Measurements from ENCODE around the gene SAMD11.
"Not testable (repeated sequence)": the region's sequence is repeated elsewhere in the genome, so short reads cannot be mapped to it uniquely, and the experiment has no call there.

The SAMD11 gene

GRCh38 chr1:975896-976683 lies 52.4 kb downstream of the SAMD11 start:
- no peak overlapping the region for H2AFZ ChIP-seq (ENCODE audit: low read depth, low read length)
- H3K9me3 ChIP-seq (ENCODE audit: low read length), result peaks cover 4% of the 10 kb centered on the region
- no peaks in the 10 kb centered on the region for H3K36me3 ChIP-seq (ENCODE audit: insufficient read depth, low read length)
- peaks cover 44% of the 10 kb centered on the region for H3K27me3 ChIP-seq (ENCODE audit: insufficient read depth, low read length)
- H3K4me1 ChIP-seq (ENCODE audit: insufficient read depth, low read length), result peaks cover 10% of the 10 kb centered on the region
- H3K4me3 ChIP-seq (ENCODE audit: low read length), result no peak overlapping the region

DNA sequence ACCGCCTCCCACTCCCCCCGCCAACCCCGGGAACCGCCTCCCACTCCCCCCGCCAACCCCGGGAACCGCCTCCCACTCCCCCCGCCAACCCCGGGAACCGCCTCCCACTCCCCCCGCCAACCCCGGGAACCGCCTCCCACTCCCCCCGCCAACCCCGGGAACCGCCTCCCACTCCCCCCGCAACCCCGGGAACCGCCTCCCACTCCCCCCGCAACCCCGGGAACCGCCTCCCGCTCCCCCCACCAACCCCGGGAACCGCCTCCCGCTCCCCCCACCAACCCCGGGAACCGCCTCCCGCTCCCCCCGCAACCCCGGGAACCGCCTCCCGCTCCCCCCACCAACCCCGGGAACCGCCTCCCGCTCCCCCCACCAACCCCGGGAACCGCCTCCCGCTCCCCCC lies 53.1 kb downstream of the SAMD11 start:
- H3K9me3 ChIP-seq (ENCODE audit: low read length); H2AFZ ChIP-seq (ENCODE audit: low read depth, low read length); H3K4me1 ChIP-seq (ENCODE audit: insufficient read depth, low read length); H3K4me3 ChIP-seq (ENCODE audit: low read length); H3K36me3 ChIP-seq (ENCODE audit: insufficient read depth, low read length): not testable (repeated sequence)
- H3K27me3 ChIP-seq (ENCODE audit: insufficient read depth, low read length), result peaks cover 43% of the 10 kb centered on the region

- H3K36me3 ChIP-seq (ENCODE audit: insufficient read depth, low read length), result no peaks in the 10 kb centered on the region
- H3K27me3 ChIP-seq (ENCODE audit: insufficient read depth, low read length), result peaks cover 40% of the 10 kb centered on the region
Observed at GRCh38 chr1:978069-978834, 54.5 kb downstream of the SAMD11 start.

DNA sequence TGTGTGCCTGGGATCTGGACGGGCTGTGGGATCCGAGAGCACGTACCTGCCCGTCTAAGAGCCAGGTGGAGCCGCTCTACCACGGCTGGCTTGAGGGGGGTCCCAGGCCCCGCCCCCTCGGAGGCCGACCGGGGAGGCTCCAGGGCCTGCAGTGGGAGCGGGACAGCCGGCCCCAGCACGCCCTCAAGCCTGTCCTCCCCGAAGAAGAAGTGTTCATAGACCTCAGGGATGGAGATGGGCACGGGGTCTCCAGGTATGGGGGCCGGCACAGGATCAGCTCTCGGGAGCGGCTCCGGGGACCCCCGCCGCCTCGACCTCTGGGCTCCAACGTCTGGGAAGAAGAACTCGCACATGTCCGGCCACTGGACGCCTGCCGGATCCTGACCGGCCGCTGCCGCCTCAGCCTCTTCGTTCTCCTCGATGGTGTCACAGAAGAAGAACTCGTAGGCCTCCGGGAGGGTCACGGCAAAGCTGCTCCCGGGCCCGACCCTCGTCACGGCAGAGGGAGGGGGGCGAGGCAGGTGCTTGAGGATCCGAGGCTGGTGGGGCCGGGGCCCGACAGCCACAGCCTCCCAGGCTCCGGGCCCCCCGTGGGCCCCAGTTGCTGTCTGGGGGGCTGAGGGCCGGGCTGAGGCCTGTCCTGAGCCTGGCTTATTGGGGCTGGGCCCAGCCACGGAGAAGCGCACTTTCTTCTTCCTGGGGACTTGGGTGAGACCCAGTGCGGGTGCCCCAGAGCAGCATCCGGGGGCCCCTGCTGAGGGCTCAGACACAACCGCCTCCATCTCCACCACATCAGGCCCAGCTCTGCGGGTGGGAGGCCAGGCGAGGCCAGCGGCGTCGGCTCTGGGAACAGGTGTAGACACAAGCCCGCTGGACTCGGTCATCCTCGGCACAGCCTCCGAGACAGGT lies 55.4 kb downstream of the SAMD11 start:
- peaks cover 33% of the 10 kb centered on the region for H3K27me3 ChIP-seq (ENCODE audit: insufficient read depth, low read length)
- H3K4me3 ChIP-seq (ENCODE audit: low read length), result no peak overlapping the region
- H3K4me1 ChIP-seq (ENCODE audit: insufficient read depth, low read length), result peaks cover 4% of the 10 kb centered on the region
- H3K36me3 ChIP-seq (ENCODE audit: insufficient read depth, low read length), result no peaks in the 10 kb centered on the region
- no peak overlapping the region for H2AFZ ChIP-seq (ENCODE audit: low read depth, low read length)
- H3K9me3 ChIP-seq (ENCODE audit: low read length), result peaks cover 4% of the 10 kb centered on the region

More at GRCh38 chr1:978069-978834, 54.5 kb downstream of the SAMD11 start:
- no peak overlapping the region for H2AFZ ChIP-seq (ENCODE audit: low read depth, low read length)
- peaks cover 4% of the 10 kb centered on the region for H3K9me3 ChIP-seq (ENCODE audit: low read length)
- H3K4me3 ChIP-seq (ENCODE audit: low read length), result no peak overlapping the region
- peaks cover 10% of the 10 kb centered on the region for H3K4me1 ChIP-seq (ENCODE audit: insufficient read depth, low read length)

- Histone ChIP-seq H3K4me3 (ENCODE audit: low read length) (no peak overlapping the region), H3K36me3 (ENCODE audit: insufficient read depth, low read length) (no peaks in the 10 kb centered on the region), H2AFZ (ENCODE audit: low read depth, low read length) (no peak overlapping the region), H3K27me3 (ENCODE audit: insufficient read depth, low read length) (peaks cover 27% of the 10 kb centered on the region), H3K9me3 (ENCODE audit: low read length) (peaks cover 4% of the 10 kb centered on the region), H3K4me1 (ENCODE audit: insufficient read depth, low read length) (peaks cover 4% of the 10 kb centered on the region)
Observed at GRCh38 chr1:979744-980072, 56.0 kb downstream of the SAMD11 start.

DNA sequence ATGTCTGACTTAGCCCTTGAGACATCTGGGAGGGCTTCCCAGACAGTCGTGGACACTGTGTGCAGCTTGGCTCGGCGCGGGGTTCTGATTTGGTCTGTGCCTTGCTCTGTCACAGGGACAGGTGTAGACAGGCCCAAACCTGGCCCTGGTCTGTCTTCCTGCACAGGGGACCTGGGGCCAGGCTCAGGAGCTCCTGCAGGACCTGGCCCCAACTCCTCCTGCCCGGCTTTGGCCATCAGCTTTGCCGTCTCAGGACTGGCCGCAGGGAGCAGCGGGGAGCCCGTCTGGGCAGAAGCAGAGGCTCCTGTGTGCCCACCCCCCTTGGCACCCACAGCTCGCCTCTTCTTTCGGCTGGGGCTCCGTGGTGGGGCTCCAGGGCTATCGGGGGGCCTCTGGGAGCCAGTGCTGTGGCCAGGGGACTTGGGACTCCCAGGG lies 56.4 kb downstream of the SAMD11 start:
- H3K27me3 ChIP-seq (ENCODE audit: insufficient read depth, low read length), result peaks cover 23% of the 10 kb centered on the region
- peaks cover 4% of the 10 kb centered on the region for H3K9me3 ChIP-seq (ENCODE audit: low read length)

GRCh38 chr1:980602-981395 lies 57.1 kb downstream of the SAMD11 start:
- Histone ChIP-seq H3K4me1 (ENCODE audit: insufficient read depth, low read length) (peaks cover 3% of the 10 kb centered on the region), H3K36me3 (ENCODE audit: insufficient read depth, low read length) (no peaks in the 10 kb centered on the region), H3K9me3 (ENCODE audit: low read length) (peaks cover 4% of the 10 kb centered on the region), H3K27me3 (ENCODE audit: insufficient read depth, low read length) (peaks cover 19% of the 10 kb centered on the region), H2AFZ (ENCODE audit: low read depth, low read length) (no peak overlapping the region), H3K4me3 (ENCODE audit: low read length) (no peak overlapping the region)

More for the DNA sequence above, 56.4 kb downstream of the SAMD11 start:
- Histone ChIP-seq H3K4me1 (ENCODE audit: insufficient read depth, low read length) (peaks cover 4% of the 10 kb centered on the region), H3K4me3 (ENCODE audit: low read length) (no peak overlapping the region), H3K36me3 (ENCODE audit: insufficient read depth, low read length) (no peaks in the 10 kb centered on the region), H2AFZ (ENCODE audit: low read depth, low read length) (no peak overlapping the region)

GRCh38 chr1:981491-981954 lies 57.8 kb downstream of the SAMD11 start:
- Histone ChIP-seq H3K27me3 (ENCODE audit: insufficient read depth, low read length) (peaks cover 20% of the 10 kb centered on the region), H2AFZ (ENCODE audit: low read depth, low read length) (no peak overlapping the region), H3K36me3 (ENCODE audit: insufficient read depth, low read length) (no peaks in the 10 kb centered on the region), H3K4me3 (ENCODE audit: low read length) (no peak overlapping the region), H3K9me3 (ENCODE audit: low read length) (peaks cover 4% of the 10 kb centered on the region), H3K4me1 (ENCODE audit: insufficient read depth, low read length) (peaks cover 2% of the 10 kb centered on the region)

GRCh38 chr1:981955-982558 lies 58.3 kb downstream of the SAMD11 start, which contains the start of gene PERM1:
TSS of gene PERM1 (minus strand) at chr1:982093. CDS start at chr1:981029, 1,064 bp downstream.
- no peaks in the 10 kb centered on the region for H3K36me3 ChIP-seq (ENCODE audit: insufficient read depth, low read length)
- H3K4me1 ChIP-seq (ENCODE audit: insufficient read depth, low read length), result peaks cover 2% of the 10 kb centered on the region
- peaks cover 4% of the 10 kb centered on the region for H3K9me3 ChIP-seq (ENCODE audit: low read length)
- no peak within 1 kb of the TSS for H3K4me3 ChIP-seq (ENCODE audit: low read length)
- H3K27me3 ChIP-seq (ENCODE audit: insufficient read depth, low read length), result peaks cover 20% of the 10 kb centered on the region
- no peak within 1 kb of the TSS for H2AFZ ChIP-seq (ENCODE audit: low read depth, low read length)

DNA sequence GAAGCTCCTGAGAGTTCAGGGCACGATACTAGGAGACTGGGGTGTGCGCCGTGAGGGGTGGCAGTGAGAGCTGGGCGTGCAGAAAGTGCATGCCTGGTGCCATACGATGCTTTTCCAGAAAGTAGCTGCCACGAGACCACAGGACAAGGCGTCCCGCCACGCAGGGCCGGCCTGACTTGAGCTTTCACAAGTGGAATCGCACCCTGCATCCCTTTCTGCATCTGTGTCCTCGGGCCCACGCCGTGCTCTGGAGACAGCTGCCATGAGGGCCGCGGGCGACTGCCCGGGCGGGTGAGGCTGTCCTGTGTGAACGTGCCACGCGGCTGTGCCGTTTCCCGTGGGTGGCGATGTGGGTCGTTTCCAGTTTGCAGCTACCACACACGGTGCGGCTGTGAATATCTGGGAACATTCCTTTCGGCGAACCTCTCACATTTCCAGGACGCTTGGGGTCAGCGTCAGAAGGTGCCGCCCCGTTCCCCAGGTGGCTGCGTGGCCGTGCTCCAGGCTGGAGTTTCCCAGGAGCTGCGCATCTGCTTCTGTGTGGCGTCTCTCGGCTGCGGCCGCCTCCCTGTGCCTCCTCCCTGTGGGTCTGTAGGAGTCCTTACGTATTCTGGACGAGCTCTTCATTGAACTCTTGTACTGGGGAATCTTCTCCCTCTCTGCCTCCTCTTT lies 59.2 kb downstream of the SAMD11 start:
- Histone ChIP-seq H3K9me3 (ENCODE audit: low read length) (peaks cover 4% of the 10 kb centered on the region), H3K27me3 (ENCODE audit: insufficient read depth, low read length) (peaks cover 20% of the 10 kb centered on the region), H3K4me3 (ENCODE audit: low read length) (no peak overlapping the region), H3K36me3 (ENCODE audit: insufficient read depth, low read length) (no peaks in the 10 kb centered on the region), H3K4me1 (ENCODE audit: insufficient read depth, low read length) (peaks cover 2% of the 10 kb centered on the region), H2AFZ (ENCODE audit: low read depth, low read length) (no peak overlapping the region)

DNA sequence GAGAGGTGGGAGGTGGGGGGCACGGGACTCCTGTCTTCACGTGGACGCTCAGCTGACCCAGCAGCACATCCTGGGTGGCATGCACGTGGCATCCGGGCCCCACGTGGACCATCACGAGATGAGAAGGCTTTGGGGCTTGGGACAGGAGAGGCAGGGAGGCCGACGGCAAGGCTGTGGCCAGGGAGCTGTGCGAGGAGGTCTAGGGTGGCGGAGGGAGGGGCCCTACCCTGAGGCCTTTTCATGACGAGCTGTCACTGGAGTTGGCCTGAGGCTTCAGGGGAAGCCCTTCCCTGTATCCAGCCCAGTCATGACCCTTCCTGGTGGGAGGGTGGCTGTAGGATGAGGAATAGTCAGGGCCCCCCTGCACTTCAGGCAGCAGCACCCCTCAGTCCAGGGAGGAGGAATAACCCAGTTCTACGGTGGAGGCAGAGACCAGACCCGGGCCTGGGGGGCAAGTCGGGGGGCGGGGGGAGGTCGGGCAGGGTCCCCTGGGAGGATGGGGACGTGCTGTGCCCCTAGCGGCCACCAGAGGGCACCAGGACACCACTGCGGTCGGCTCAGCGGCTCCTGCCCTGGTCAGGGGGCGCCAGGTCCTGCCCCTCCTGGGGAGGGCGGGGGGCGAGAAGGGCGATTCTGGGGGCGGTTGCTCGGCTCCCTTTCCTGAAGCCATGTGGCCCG lies 60.2 kb downstream of the SAMD11 start:
- Histone ChIP-seq H3K4me3 (ENCODE audit: low read length) (no peak overlapping the region), H3K36me3 (ENCODE audit: insufficient read depth, low read length) (no peaks in the 10 kb centered on the region), H3K9me3 (ENCODE audit: low read length) (peaks cover 2% of the 10 kb centered on the region), H2AFZ (ENCODE audit: low read depth, low read length) (no peak overlapping the region), H3K27me3 (ENCODE audit: insufficient read depth, low read length) (peaks cover 20% of the 10 kb centered on the region), H3K4me1 (ENCODE audit: insufficient read depth, low read length) (peaks cover 2% of the 10 kb centered on the region)

All from neuron (in vitro differentiated cells).